HepG2 (cell line): ENCODE measurements around the gene KAT7. TPM values are rescaled to one million over a fixed set of nuclear protein-coding genes. Genes with fewer than 3 reads are reported as not detected.

Experiments used
- ARNT ChIP-seq: fragments of 450-650 bp; IDR thresholded peaks from 2 replicates; pipeline ENCODE4 v1.6.1; 2017
- CAMTA2 ChIP-seq: sonication (generic); formaldehyde crosslinking; IDR thresholded peaks from 2 replicates; pipeline ENCODE4 v1.4.0; 2020; ENCODE audit warnings: mild to moderate bottlenecking, missing genetic modification reagents, borderline replicate concordance
- CBX5 ChIP-seq: sonication (generic); formaldehyde crosslinking; IDR thresholded peaks from 2 replicates; pipeline ENCODE4 v1.4.0; 2020; ENCODE audit warnings: missing genetic modification reagents, borderline replicate concordance
- CREM ChIP-seq, 2 experiments: sonication (generic) in 1 of 2; formaldehyde crosslinking in 1 of 2; IDR thresholded peaks; 2 replicates each; pipeline versions ENCODE4 v1.4.0 to v1.6.1; 2016 to 2020; ENCODE audit warnings: antibody characterized with exemption in 1 of 2, mild to moderate bottlenecking in 1 of 2, missing genetic modification reagents in 1 of 2
- DNMT1 ChIP-seq: sonication (generic); formaldehyde crosslinking; IDR thresholded peaks from 2 replicates; pipeline ENCODE4 v1.5.1; 2020; ENCODE audit warnings: mild to moderate bottlenecking, missing genetic modification reagents
- DNMT3B ChIP-seq: conservative IDR thresholded peaks from 2 replicates; pipeline ENCODE4 v1.6.1; 2016; ENCODE audit warnings: missing biosample characterization, control low read depth
- EZH2 ChIP-seq: conservative IDR thresholded peaks from 2 replicates; pipeline ENCODE4 v1.6.1; 2012; ENCODE audit warnings: mild to moderate bottlenecking, low read depth, low read length, moderate library complexity
- MBNL3 ChIP-seq: fragments of 250-450 bp; sonication (Bioruptor Pico); conservative IDR thresholded peaks from 2 replicates; pipeline ENCODE4 v1.8.0; 2022; ENCODE audit warnings: mild to moderate bottlenecking, inconsistent platforms
- NFE2 ChIP-seq: sonication (generic); formaldehyde crosslinking; IDR thresholded peaks from 2 replicates; pipeline ENCODE4 v1.4.0; 2020; ENCODE audit warnings: missing genetic modification reagents
- PHF8 ChIP-seq: sonication (generic); formaldehyde crosslinking; IDR thresholded peaks from 2 replicates; pipeline ENCODE4 v1.5.0; 2020; ENCODE audit warnings: missing genetic modification reagents
- RARG ChIP-seq: sonication (generic); formaldehyde crosslinking; IDR thresholded peaks from 2 replicates; pipeline ENCODE4 v1.4.0; 2020; ENCODE audit warnings: low read depth, mild to moderate bottlenecking, missing genetic modification reagents
- RXRA ChIP-seq: sonication (generic); formaldehyde crosslinking; IDR thresholded peaks from 2 replicates; pipeline ENCODE4 v1.5.1; 2020; ENCODE audit warnings: missing genetic modification reagents
- TFAP4 ChIP-seq: sonication (generic); IDR thresholded peaks from 2 replicates; pipeline ENCODE4 v1.6.1; 2016; ENCODE audit warnings: low read depth, borderline replicate concordance
- TP53 ChIP-seq: sonication (generic); formaldehyde crosslinking; conservative IDR thresholded peaks from 2 replicates; pipeline ENCODE4 v1.4.0; 2020; ENCODE audit warnings: missing genetic modification reagents
- ZBTB1 ChIP-seq: sonication (generic); formaldehyde crosslinking; IDR thresholded peaks from 2 replicates; pipeline ENCODE4 v1.4.0; 2020; ENCODE audit warnings: missing genetic modification reagents, borderline replicate concordance
- ZKSCAN1 ChIP-seq: fragments of 150-350 bp; IDR thresholded peaks from 2 replicates; pipeline ENCODE4 v1.6.1; 2014; ENCODE audit warnings: low read length
- ZMYM4 ChIP-seq: sonication (generic); formaldehyde crosslinking; IDR thresholded peaks from 2 replicates; pipeline ENCODE4 v1.8.1; 2023; ENCODE audit warnings: mild to moderate bottlenecking, missing genetic modification reagents
- ZNF296 ChIP-seq: sonication (generic); formaldehyde crosslinking; conservative IDR thresholded peaks from 2 replicates; pipeline ENCODE4 v1.5.0; 2020; ENCODE audit warnings: mild to moderate bottlenecking, missing genetic modification reagents
- ZNF337 ChIP-seq: sonication (generic); formaldehyde crosslinking; IDR thresholded peaks from 2 replicates; pipeline ENCODE4 v1.5.1; 2020; ENCODE audit warnings: missing genetic modification reagents, low read depth, mild to moderate bottlenecking, borderline replicate concordance
- ZNF354B ChIP-seq: sonication (generic); formaldehyde crosslinking; IDR thresholded peaks from 2 replicates; pipeline ENCODE4 v1.8.0; 2022; ENCODE audit warnings: mild to moderate bottlenecking, missing genetic modification reagents
- ZNF512B ChIP-seq: sonication (generic); formaldehyde crosslinking; IDR thresholded peaks from 2 replicates; pipeline ENCODE4 v1.5.1; 2020; ENCODE audit warnings: missing genetic modification reagents, mild to moderate bottlenecking, borderline replicate concordance
- ZNF749 ChIP-seq: sonication (generic); formaldehyde crosslinking; IDR thresholded peaks from 2 replicates; pipeline ENCODE4 v1.8.0; 2022; ENCODE audit warnings: mild to moderate bottlenecking, missing genetic modification reagents, moderate library complexity, borderline replicate concordance
- ZNF773 ChIP-seq: sonication (generic); formaldehyde crosslinking; IDR thresholded peaks from 2 replicates; pipeline ENCODE4 v1.4.0; 2020; ENCODE audit warnings: missing genetic modification reagents, borderline replicate concordance
- ZNF800 ChIP-seq: sonication (generic); formaldehyde crosslinking; IDR thresholded peaks from 2 replicates; pipeline ENCODE4 v1.4.0; 2020; ENCODE audit warnings: missing genetic modification reagents
- polyA plus RNA-seq, 8 experiments: library from polyadenylated mRNA; depleted of rRNA in 3 of 8; stranded (reverse) in 7 of 8; unstranded in 1 of 8; fragments of >200 nt; fragmentation: Illumina TruSeq in 4 of 8; extraction: Trizol in 4 of 8; gene quantifications; 2 replicates each; pipeline versions ENCODE4 v1.2.1 to v1.2.3, GENCODE V29; 2011 to 2016; ENCODE audit warnings: low read depth in 4 of 8, missing spikeins in 1 of 8, mixed read lengths in 1 of 8; ENCODE audit not compliant: insufficient read depth in 1 of 8
- total RNA-seq, 5 experiments: library from RNA; depleted of rRNA; stranded (reverse); fragments of >200 nt; fragmentation: Illumina TruSeq; extraction: Trizol; gene quantifications; 2 replicates each; pipeline ENCODE4 v1.2.3, GENCODE V29; 2016; ENCODE audit warnings: low read depth in 1 of 5

The KAT7 gene
- total and polyA plus RNA-seq, 2 of the 13 experiments (the other 11 are each of a cell fraction or from before 2014, with no cell fraction given), result 21.2 to 39.2 TPM

- TF ChIP-seq PHF8 (CRISPR knock-in tag), result peak; percentile 49
- no peak for TF ChIP-seq TFAP4
- TF ChIP-seq TP53 (CRISPR knock-in tag), result no peak
- TF ChIP-seq ARNT, result no peak
- TF ChIP-seq ZNF296 (CRISPR knock-in tag), result no peak
- no peak for TF ChIP-seq NFE2 (CRISPR knock-in tag)
- no peak for TF ChIP-seq ZBTB1 (CRISPR knock-in tag)
- no peak for TF ChIP-seq DNMT3B (CRISPR knock-in tag)
- no peak for TF ChIP-seq ZNF749 (CRISPR knock-in tag)
- no peak for TF ChIP-seq MBNL3
- TF ChIP-seq ZNF773 (CRISPR knock-in tag), result no peak
- TF ChIP-seq ZNF354B, result no peak
- TF ChIP-seq ZNF512B, result peak; percentile 7; the same call in 1 of the 2 replicates
- TF ChIP-seq CBX5 (CRISPR knock-in tag), result peak; percentile 52; the same call in 1 of the 2 replicates
- no peak; the same call in 1 of the 2 replicates for TF ChIP-seq ZNF800 (CRISPR knock-in tag)
- TF ChIP-seq EZH2, result 0 out of 2 replicates have a peak, but pooled peaks have one; percentile 11
- TF ChIP-seq DNMT1 (CRISPR knock-in tag), result no peak
- no peak for TF ChIP-seq ZNF337 (CRISPR knock-in tag)
- no peak for TF ChIP-seq CREM (IDR thresholded peaks at IDR 0.05)
- no peak for TF ChIP-seq CREM (CRISPR knock-in tag; IDR thresholded peaks at IDR 0.05)
- no peak for TF ChIP-seq RARG
- peak; percentile 29; the same call in 1 of the 2 replicates for TF ChIP-seq ZKSCAN1
- no peak for TF ChIP-seq CAMTA2 (CRISPR knock-in tag)
- TF ChIP-seq ZMYM4, result peak; percentile 31; the same call in 1 of the 2 replicates
- TF ChIP-seq RXRA (CRISPR knock-in tag), result peak; percentile 38; the same call in 1 of the 2 replicates
Observed at GRCh38 chr17:49851387-49852291, 63.2 kb downstream of the KAT7 start (continued).
